HG02610 (cell line): ENCODE measurements around the gene ARMC7.
A peak's percentile ranks its signal among the peaks of the same experiment; 100 is the strongest.
"Not testable (repeated sequence)": the region's sequence is repeated elsewhere in the genome, so short reads cannot be mapped to it uniquely, and the experiment has no call there.

Experiments
- ATAC-seq: cut with Tn5 transposase; IDR thresholded peaks from one replicate; pipeline ENCODE4 v1.9.1; 2021; ENCODE audit warnings: mild to moderate bottlenecking, moderate library complexity; ENCODE audit not compliant: unreplicated experiment

ARMC7 gene

DNA sequence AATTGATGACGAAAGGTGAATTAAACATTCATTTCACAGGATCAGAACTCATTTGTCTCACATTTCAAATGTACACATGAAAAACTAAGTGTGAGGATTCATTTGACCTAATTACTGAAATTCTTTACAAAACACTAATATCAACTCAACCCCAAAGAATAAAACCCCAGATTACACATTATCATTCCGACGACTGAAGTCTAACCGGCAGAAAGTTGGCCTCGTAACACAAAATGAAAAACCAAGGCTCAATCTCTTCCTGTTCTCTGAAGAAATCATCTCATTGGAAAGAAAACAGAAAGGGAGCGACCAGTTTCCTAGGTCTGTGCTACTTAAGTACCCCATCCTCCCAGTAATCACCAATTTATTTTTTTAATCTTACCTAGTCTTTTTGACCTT is 42.8 kb downstream of the ARMC7 start:
- ATAC-seq, result no peak

GRCh38 chr17:75152922-75153779 is 43.4 kb downstream of the ARMC7 start:
- ATAC-seq, result no peak

DNA sequence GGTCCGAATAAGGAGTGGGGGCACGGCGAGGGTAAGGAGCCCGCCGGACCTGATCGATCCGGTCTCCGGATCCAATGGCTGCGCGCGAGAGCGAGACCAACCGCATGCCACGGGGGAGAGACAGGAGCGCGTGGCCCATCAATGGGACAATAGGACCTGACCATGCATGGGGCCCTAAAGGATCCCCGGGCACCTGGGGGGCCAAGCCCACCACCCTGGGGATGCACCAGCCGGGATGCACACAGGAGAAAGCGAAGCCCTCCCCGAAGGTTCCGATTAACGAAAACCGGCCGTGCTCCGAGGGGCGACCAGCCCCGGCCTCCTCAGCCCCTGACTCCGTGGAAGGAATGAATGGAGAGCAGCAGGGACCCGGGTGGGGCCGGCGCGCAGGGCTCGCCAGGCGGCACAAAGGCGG is 44.0 kb downstream of the ARMC7 start:
- no peak for ATAC-seq

DNA sequence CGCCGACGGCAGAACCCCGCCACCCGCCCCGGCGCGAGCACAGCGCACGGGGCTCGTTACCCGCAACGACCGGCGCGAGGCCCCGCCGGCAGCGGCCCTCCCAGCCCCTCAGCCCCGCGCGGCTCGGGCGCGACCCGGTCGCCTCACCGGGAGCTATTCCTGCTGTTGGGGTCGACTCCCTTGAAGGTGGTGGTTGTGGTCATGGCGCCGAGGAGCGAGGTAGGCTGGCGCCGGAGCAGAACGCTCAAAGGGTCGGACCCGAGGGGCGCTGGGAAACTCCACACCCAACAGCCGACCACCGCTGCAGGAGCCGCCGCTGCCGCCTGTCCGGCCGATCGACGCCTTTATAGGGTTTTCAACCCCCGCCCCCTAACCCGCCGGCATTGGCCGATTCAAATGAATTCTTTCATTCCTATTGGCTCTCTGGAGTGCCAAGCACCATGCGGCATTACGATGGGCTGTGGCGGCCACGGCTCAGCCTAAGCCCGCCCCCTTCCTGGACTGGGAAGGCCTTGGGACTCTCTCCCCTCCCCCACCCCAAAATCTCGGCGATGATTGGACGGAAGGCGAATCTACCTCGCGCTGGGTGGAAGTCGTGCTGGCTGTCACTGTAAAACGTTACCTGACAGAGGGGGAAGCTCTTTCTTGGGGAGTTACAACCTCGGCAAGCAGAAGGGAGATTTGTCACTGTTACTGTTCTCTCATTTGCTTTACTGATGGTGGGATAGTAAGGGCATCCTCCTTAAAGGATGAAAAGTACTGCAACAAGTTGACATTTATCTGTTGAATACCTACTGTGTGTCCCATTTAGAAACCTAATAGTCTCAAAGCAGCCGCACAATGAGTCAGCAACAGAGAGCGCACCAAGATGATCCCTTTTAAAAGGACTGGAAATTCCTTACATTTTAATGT is 44.7 kb downstream of the ARMC7 start, which contains the start of gene JPT1:
JPT1 (minus strand) TSS at position 318 of the 912 bp plus-strand sequence; CDS start at position 203, 115 bp downstream.
- peak; percentile 96 for ATAC-seq

GRCh38 chr17:75155191-75155601 is 45.4 kb downstream of the ARMC7 start:
- ATAC-seq, result no peak

DNA sequence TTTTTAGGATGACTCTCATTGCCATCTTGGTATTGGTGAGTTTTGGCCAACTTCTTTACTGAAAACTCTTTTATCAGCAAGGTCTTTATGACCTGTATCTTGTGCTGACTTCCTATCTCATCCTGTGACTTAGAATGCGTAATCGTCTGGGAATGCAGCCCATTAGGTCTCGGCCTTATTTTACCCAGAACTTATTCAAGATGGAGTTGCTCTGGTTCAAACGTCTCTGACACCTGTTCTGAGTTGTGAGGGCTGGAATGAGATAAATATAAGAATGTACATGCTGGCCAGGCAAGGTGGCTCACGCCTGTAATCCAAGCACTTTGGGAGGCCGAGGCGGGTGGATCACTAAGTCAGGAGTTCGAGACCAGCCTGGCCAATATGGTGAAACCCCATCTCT is 48.7 kb downstream of the ARMC7 start:
- not testable (repeated sequence) for ATAC-seq

GRCh38 chr17:75159196-75160031 is 49.6 kb downstream of the ARMC7 start:
- no peak for ATAC-seq

DNA sequence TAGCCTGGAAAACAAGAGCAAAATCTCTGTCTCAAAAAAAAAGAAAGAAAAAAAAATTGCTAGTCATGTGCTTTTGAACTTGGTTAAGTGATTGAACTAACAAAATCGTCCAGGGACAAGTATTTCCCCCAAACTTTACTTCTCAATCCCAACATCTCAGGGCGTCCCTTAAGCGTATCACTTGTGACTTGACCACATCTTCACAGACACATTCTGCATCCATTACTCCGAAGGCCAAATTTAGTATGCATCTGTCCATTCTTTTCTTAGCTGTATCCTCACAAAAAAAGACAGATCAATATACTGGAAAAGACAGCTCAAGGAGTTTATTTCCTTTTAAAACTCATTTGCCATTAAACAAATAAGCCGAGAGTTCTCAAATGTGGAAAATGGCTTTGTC is 50.4 kb downstream of the ARMC7 start:
- ATAC-seq, result no peak

- ATAC-seq, result no peak
Observed at GRCh38 chr17:75163074-75163473, 53.3 kb downstream of the ARMC7 start.

- not testable (repeated sequence) for ATAC-seq
Observed at GRCh38 chr17:75164606-75165005, 54.8 kb downstream of the ARMC7 start.

DNA sequence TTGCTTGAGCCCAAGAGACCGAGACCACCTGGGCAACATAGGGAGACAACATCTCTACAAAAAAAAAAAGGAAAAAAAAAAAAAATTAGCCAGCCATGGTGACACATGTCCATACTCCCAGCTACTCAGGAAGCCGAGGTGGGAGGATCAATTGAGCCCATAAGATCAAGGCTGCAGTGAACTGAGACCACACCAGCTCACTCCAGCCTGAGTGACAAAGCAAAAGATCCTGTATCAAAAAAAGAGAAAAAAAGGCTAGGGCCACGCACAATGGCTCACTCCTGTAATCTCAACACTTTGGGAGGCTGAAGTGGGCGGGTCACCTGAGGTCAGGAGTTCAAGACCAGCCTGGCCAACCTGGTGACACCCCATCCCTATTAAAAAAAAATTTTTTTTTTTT is 59.2 kb downstream of the ARMC7 start:
- ATAC-seq, result no peak

DNA sequence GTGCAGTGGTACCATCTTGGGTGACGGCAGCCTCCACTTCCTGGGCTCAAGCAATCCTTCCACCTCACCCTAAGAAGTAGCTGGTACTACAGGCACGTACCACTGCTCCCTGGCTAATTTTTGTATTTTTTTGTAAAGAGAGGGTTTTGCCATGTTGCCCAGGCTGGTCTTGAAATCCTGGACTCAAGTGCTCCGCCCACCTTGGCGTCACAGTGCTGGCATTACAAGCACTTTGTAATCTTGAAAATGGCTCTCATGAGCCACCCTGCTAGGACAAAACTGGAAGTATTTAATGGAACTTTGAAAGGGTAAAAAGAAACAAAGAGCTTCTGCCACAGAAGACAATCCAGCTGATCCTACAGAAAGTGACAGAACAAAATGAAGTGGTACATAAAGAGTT is 63.8 kb downstream of the ARMC7 start:
- no peak for ATAC-seq

- ATAC-seq, result no peak
Observed at GRCh38 chr17:75174996-75175395, 65.2 kb downstream of the ARMC7 start.

GRCh38 chr17:75176625-75177024 is 66.9 kb downstream of the ARMC7 start:
- no peak for ATAC-seq

DNA sequence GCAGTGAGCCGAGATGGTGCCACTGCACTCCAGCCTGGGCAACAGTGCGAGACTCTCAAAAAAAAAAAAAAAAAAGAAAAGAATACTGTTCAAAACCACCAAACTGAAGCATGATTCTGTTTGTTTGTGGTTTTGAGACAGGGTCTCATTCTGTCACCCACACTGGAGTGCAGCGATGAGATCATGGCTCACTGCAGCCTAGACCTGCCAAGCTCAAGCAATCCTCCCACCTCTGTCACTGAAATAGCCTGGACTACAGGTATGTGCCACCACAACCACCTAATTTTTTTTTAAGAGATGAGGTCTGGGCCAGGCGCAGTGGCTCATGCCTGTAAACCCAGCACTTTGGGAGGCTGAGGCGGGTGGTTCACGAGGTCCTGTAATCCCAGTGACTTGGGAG is 68.7 kb downstream of the ARMC7 start:
- no peak for ATAC-seq
